ENCODE results near the gene SH2D5. TPM values are rescaled to one million over a fixed set of nuclear protein-coding genes. Genes with fewer than 3 reads are reported as not detected.

Gene SH2D5
- total RNA-seq, 4 donors from 2014 or later = 0.57 to 1.1 (median 0.79) TPM; not detected in 1

Other genes starting within 250 kb of the SH2D5 start
- 10 to 100 TPM in 1 of 4 donors, 1 to 10 TPM in 3; 3.1 to 12.8 (median 6.8) TPM for gene CAMK2N1, start 246.5 kb downstream of the SH2D5 start, total RNA-seq
- 10 to 100 TPM; 19.0 to 35.6 (median 26.2) TPM for gene MUL1, start 224.6 kb downstream of the SH2D5 start, total RNA-seq
- under 1 TPM in 3 of 4 donors, not detected in 1; 0.11 to 0.19 (median 0.13) TPM for gene FAM43B, start 180.1 kb downstream of the SH2D5 start, total RNA-seq
- gene CDA, start 143.6 kb downstream of the SH2D5 start, total RNA-seq = 10 to 100 TPM in 3 of 4 donors, 1 to 10 TPM in 1; 9.7 to 53.7 (median 45.9) TPM
- gene PINK1, start 99.2 kb downstream of the SH2D5 start, total RNA-seq = 100 to 1,000 TPM in 1 of 4 donors, 10 to 100 TPM in 3; 55.0 to 110 (median 77.1) TPM
- gene DDOST, start 71.3 kb downstream of the SH2D5 start, total RNA-seq = 100 to 1,000 TPM; 106 to 183 (median 127) TPM
- 1 to 10 TPM in 1 of 4 donors, under 1 TPM in 2, not detected in 1; 0.57 to 1.9 (median 0.85) TPM for gene KIF17, start 14.7 kb downstream of the SH2D5 start, total RNA-seq
- 100 to 1,000 TPM in 3 of 4 donors, 10 to 100 TPM in 1; 81.4 to 225 (median 140) TPM for gene HP1BP3, start 54.6 kb upstream of the SH2D5 start, total RNA-seq

All from esophagus squamous epithelium (tissue), 4 donors.